Germinal center (tissue), 1 donor: ENCODE data around the gene NUDT7.

Source experiments
- DNase-seq: peaks from one replicate; pipeline ENCODE4 v3.0.0; 2012; ENCODE audit warnings: mixed read lengths, low spot score

The NUDT7 gene

GRCh38 chr16:77724174-77724573 is 1.9 kb downstream of the NUDT7 start:
- DNase-seq, result no peak

GRCh38 chr16:77729951-77730350 is 7.6 kb downstream of the NUDT7 start:
- DNase-seq, result no peak

- DNase-seq, result no peak
Observed at GRCh38 chr16:77732241-77732946, 10.1 kb downstream of the NUDT7 start.

- no peak for DNase-seq
Observed at GRCh38 chr16:77736879-77737278, 14.6 kb downstream of the NUDT7 start.

- DNase-seq, result no peak
Observed at GRCh38 chr16:77738706-77739558, 16.6 kb downstream of the NUDT7 start.

GRCh38 chr16:77739559-77739892 is 17.2 kb downstream of the NUDT7 start:
- no peak for DNase-seq

GRCh38 chr16:77744141-77744540 is 21.8 kb downstream of the NUDT7 start:
- no peak for DNase-seq

- no peak for DNase-seq
Observed at GRCh38 chr16:77745972-77746371, 23.7 kb downstream of the NUDT7 start.

- DNase-seq, result no peak
Observed at GRCh38 chr16:77748421-77749005, 26.2 kb downstream of the NUDT7 start.

- DNase-seq, result no peak
Observed at GRCh38 chr16:77749415-77749814, 27.1 kb downstream of the NUDT7 start.

- DNase-seq, result no peak
Observed at GRCh38 chr16:77758046-77758445, 35.7 kb downstream of the NUDT7 start.

GRCh38 chr16:77758508-77758907 is 36.2 kb downstream of the NUDT7 start:
- DNase-seq, result no peak

- no peak for DNase-seq
Observed at GRCh38 chr16:77759201-77759600, 36.9 kb downstream of the NUDT7 start.

GRCh38 chr16:77759821-77760220 is 37.5 kb downstream of the NUDT7 start:
- DNase-seq, result no peak

GRCh38 chr16:77760800-77761199 is 38.5 kb downstream of the NUDT7 start:
- DNase-seq, result no peak

GRCh38 chr16:77761204-77761603 is 38.9 kb downstream of the NUDT7 start:
- no peak for DNase-seq

- DNase-seq, result no peak
Observed at GRCh38 chr16:77762262-77762661, 39.9 kb downstream of the NUDT7 start.

- no peak for DNase-seq
Observed at GRCh38 chr16:77763994-77764393, 41.7 kb downstream of the NUDT7 start.

GRCh38 chr16:77767211-77767610 is 44.9 kb downstream of the NUDT7 start:
- DNase-seq, result no peak

- no peak for DNase-seq
Observed at GRCh38 chr16:77767826-77768225, 45.5 kb downstream of the NUDT7 start.

GRCh38 chr16:77775911-77776909 is 53.9 kb downstream of the NUDT7 start:
- DNase-seq, result no peak

- DNase-seq, result no peak
Observed at GRCh38 chr16:77777745-77778144, 55.4 kb downstream of the NUDT7 start.
